GM21367 (cell line): ENCODE results near the gene HUS1.
A peak's percentile ranks its signal among the peaks of the same experiment; 100 is the strongest.
"Not testable (repeated sequence)": the region's sequence is repeated elsewhere in the genome, so short reads cannot be mapped to it uniquely, and the experiment has no call there.

Experiments used
- ATAC-seq: cut with Tn5 transposase; IDR thresholded peaks from one replicate; pipeline ENCODE4 v1.9.1; 2021; ENCODE audit not compliant: unreplicated experiment

HUS1 gene

GRCh38 chr7:47945261-47946015 lies 34.0 kb downstream of the HUS1 start:
- no peak for ATAC-seq

GRCh38 chr7:47944536-47945260 lies 34.7 kb downstream of the HUS1 start:
- no peak for ATAC-seq

GRCh38 chr7:47943676-47944474 lies 35.5 kb downstream of the HUS1 start:
- no peak for ATAC-seq

- ATAC-seq, result not testable (repeated sequence)
These were observed 36.8 kb downstream of the HUS1 start for GRCh38 chr7:47942651-47943050.

GRCh38 chr7:47942132-47942531 lies 37.3 kb downstream of the HUS1 start:
- ATAC-seq, result no peak

GRCh38 chr7:47941136-47941844 lies 38.1 kb downstream of the HUS1 start:
- ATAC-seq, result no peak

GRCh38 chr7:47940088-47941013 lies 39.1 kb downstream of the HUS1 start:
- no peak for ATAC-seq

GRCh38 chr7:47939425-47940036 lies 39.9 kb downstream of the HUS1 start:
- no peak for ATAC-seq

GRCh38 chr7:47938574-47939165 lies 40.7 kb downstream of the HUS1 start:
- ATAC-seq, result no peak

- peak; percentile 63 for ATAC-seq
These were observed 41.5 kb downstream of the HUS1 start for GRCh38 chr7:47937711-47938573.

GRCh38 chr7:47937065-47937687 lies 42.2 kb downstream of the HUS1 start:
- ATAC-seq, result peak; percentile 93

- no peak for ATAC-seq
These were observed 43.1 kb downstream of the HUS1 start for GRCh38 chr7:47936323-47936722.

- no peak for ATAC-seq
These were observed 44.1 kb downstream of the HUS1 start for GRCh38 chr7:47935336-47935735.

GRCh38 chr7:47934831-47935230 lies 44.6 kb downstream of the HUS1 start:
- no peak for ATAC-seq

- no peak for ATAC-seq
These were observed 46.2 kb downstream of the HUS1 start for GRCh38 chr7:47933215-47933614.

- no peak for ATAC-seq
These were observed 46.9 kb downstream of the HUS1 start for GRCh38 chr7:47932466-47933037.

- no peak for ATAC-seq
These were observed 47.4 kb downstream of the HUS1 start for GRCh38 chr7:47932016-47932415.
